PC-3 (cell line): ENCODE results near the gene D2HGDH.

Experiments
- CTCF ChIP-seq: fragments of 300-600 bp; sonication (generic); conservative IDR thresholded peaks from 2 replicates; pipeline ENCODE4 v1.5.1; 2017; ENCODE audit warnings: antibody characterized with exemption, low read depth, mild to moderate bottlenecking, low read length
- EZH2 ChIP-seq: fragments of 300-600 bp; sonication (generic); IDR thresholded peaks from one replicate; pipeline ENCODE4 v1.6.1; 2017; ENCODE audit warnings: antibody characterized with exemption, mild to moderate bottlenecking, low read length; ENCODE audit not compliant: unreplicated experiment

GRCh38 chr2:241721852-241722251 is 12.6 kb upstream of the D2HGDH start:
- TF ChIP-seq CTCF (no peak), EZH2 (no peak)
